Measurements from ENCODE around the gene SNRPN. TPM values are rescaled to one million over a fixed set of nuclear protein-coding genes. Genes with fewer than 3 reads are reported as not detected.

Gene SNRPN
- total RNA-seq, 1 experiment from 2014 or later = 2.0 TPM

GRCh38 chr15:24977686-24978085 is 22.9 kb downstream of the SNRPN start:
- H3K27me3 ChIP-seq (ENCODE audit: insufficient read depth, low read length) = no peaks in the 10 kb centered on the region
- ChIA-PET POLR2A (no interaction called here), CTCF (no interaction called here), RAD21 (ENCODE audit: low non-redundant PET in 1 of 2, low total read pairs in 2 of 2, uncharacterized antibody in 2 of 2, unreplicated experiment in 2 of 2) (no interaction called here)
- no peak for ATAC-seq
- no peaks in the 10 kb centered on the region for H3K79me2 ChIP-seq (ENCODE audit: insufficient read depth, low read length)
- DNase-seq (ENCODE audit: low read depth, low spot score) = no peak
- H3K27ac ChIP-seq (ENCODE audit: low read depth, low read length) = no peak overlapping the region
- H3K9ac ChIP-seq (ENCODE audit: low read length) = no peak overlapping the region
- no peaks in the 10 kb centered on the region for H3K4me1 ChIP-seq (ENCODE audit: control insufficient read depth in 1 of 2, insufficient read depth in 2 of 2, low read length in 2 of 2)
- H3K36me3 ChIP-seq (ENCODE audit: control insufficient read depth in 1 of 2, insufficient read depth in 2 of 2, low read length in 2 of 2) = no peaks in the 10 kb centered on the region
- H3K9me2 ChIP-seq (ENCODE audit: insufficient read depth) = no peaks in the 10 kb centered on the region
- no peak overlapping the region for H2AFZ ChIP-seq (ENCODE audit: low read depth, low read length, poor library complexity, severe bottlenecking)
- no peak overlapping the region for H3K4me3 ChIP-seq (replicated peaks in 1 of 2; ENCODE audit: low read depth in 1 of 2, low read length in 2 of 2)
- H3K4me2 ChIP-seq (ENCODE audit: low read length) = no peak overlapping the region
- TF ChIP-seq SRF (IDR thresholded peaks at IDR 0.05; ENCODE audit: low read depth) (no peak), JUND (IDR thresholded peaks at IDR 0.05) (no peak), EZH2phosphoT487 (IDR thresholded peaks at IDR 0.05; ENCODE audit: borderline replicate concordance) (no peak), MAX (IDR thresholded peaks at IDR 0.05) (no peak), ATF3 (IDR thresholded peaks at IDR 0.05) (no peak), CBX3 (IDR thresholded peaks at IDR 0.05; ENCODE audit: low read depth) (no peak), POLR2A (IDR thresholded peaks at IDR 0.05; ENCODE audit: borderline replicate concordance, extremely low read depth, insufficient read depth, insufficient read length) (no peak), SIN3A (IDR thresholded peaks at IDR 0.05; ENCODE audit: low read depth) (no peak), ZBTB33 (IDR thresholded peaks at IDR 0.05; ENCODE audit: extremely low read depth, insufficient replicate concordance, low read length) (no peak), CTCF (IDR thresholded peaks at IDR 0.05 in 2 of 3, conservative IDR thresholded peaks at IDR 0.05 in 1 of 3; ENCODE audit: borderline replicate concordance in 1 of 3, insufficient read depth in 1 of 3, low read depth in 2 of 3, low read length in 2 of 3) (no peak), YY1 (IDR thresholded peaks at IDR 0.05; ENCODE audit: extremely low read depth, insufficient replicate concordance, low read depth, low read length) (no peak), RAD21 (IDR thresholded peaks at IDR 0.05; ENCODE audit: low read depth) (no peak), REST (IDR thresholded peaks at IDR 0.05; ENCODE audit: low read depth) (no peak), FOSL1 (IDR thresholded peaks at IDR 0.05; ENCODE audit: low read depth) (no peak), EZH2 (IDR thresholded peaks at IDR 0.05) (no peak), SP1 (IDR thresholded peaks at IDR 0.05; ENCODE audit: low read depth) (no peak)
- H3K9me3 ChIP-seq (ENCODE audit: control insufficient read depth in 1 of 2, insufficient read depth in 1 of 2, low read depth in 1 of 2, low read length in 2 of 2) = peaks cover 3 to 40% of the 10 kb centered on the region in 2 experiments; a peak in 3 of 4 replicates
- H4K20me1 ChIP-seq (ENCODE audit: insufficient read depth) = no peaks in the 10 kb centered on the region
- intact Hi-C loops (cut with micrococcal nuclease) = no loop called here
- BruUV-seq (replicated peaks) = no TSS peak
